IMR-90 (cell line): ENCODE results near the gene ACVR1B. TPM values are rescaled to one million over a fixed set of nuclear protein-coding genes. Genes with fewer than 3 reads are reported as not detected.
A peak's percentile ranks its signal among the peaks of the same experiment; 100 is the strongest.

Source experiments
- ATAC-seq: fragments of 200-7000 bp; cut with Tn5 transposase; 2 replicates; pipeline ENCODE4 v1.9.1; 2020; ENCODE audit warnings: low read depth, mild to moderate bottlenecking, moderate library complexity
- BruUV-seq: library from RNA; stranded (reverse); fragments of 400-500 nt; replicated peaks from 2 replicates; lab custom pipeline; 2021; lab: Mats Ljungman, UMichigan
- CTCF ChIA-PET: fragments of 300-600 bp; formaldehyde crosslinking; extraction: SDS; loops from one replicate; lab custom pipeline; 2021; ENCODE audit warnings: antibody characterized with exemption; lab: Yijun Ruan, JAX
- POLR2A ChIA-PET: fragments of 300-600 bp; sonication (Branson Sonifier 250); formaldehyde crosslinking; loops from one replicate; lab custom pipeline; 2022; ENCODE audit warnings: antibody characterized with exemption; ENCODE audit not compliant: unreplicated experiment; lab: Charles Lee
- DNase-seq: peaks from one replicate; pipeline ENCODE4 v3.0.0; 2013
- H2AFZ ChIP-seq: replicated peaks from 2 replicates; pipeline ENCODE3; 2013; ENCODE audit warnings: low read length, mild to moderate bottlenecking; ENCODE audit not compliant: poor library complexity
- H2AK5ac ChIP-seq: 2 replicates; pipeline ENCODE4 v1.6.1; 2013; ENCODE audit warnings: low read depth, low read length, inconsistent platforms
- H2AK9ac ChIP-seq: replicated peaks from 2 replicates; pipeline ENCODE3; 2013; ENCODE audit warnings: mild to moderate bottlenecking, low read depth, low read length, moderate library complexity; ENCODE audit not compliant: poor library complexity
- H2BK120ac ChIP-seq: 2 replicates; pipeline ENCODE4 v1.6.1; 2013; ENCODE audit warnings: low read depth, low read length, inconsistent platforms
- H2BK15ac ChIP-seq: 3 replicates; pipeline ENCODE4 v1.6.1; 2013; ENCODE audit warnings: low read depth, low read length, inconsistent platforms
- H2BK20ac ChIP-seq: 2 replicates; pipeline ENCODE4 v1.6.1; 2013; ENCODE audit warnings: low read depth, mild to moderate bottlenecking, inconsistent platforms, low read length, moderate library complexity
- H2BK5ac ChIP-seq: 2 replicates; pipeline ENCODE4 v1.6.1; 2013; ENCODE audit warnings: mild to moderate bottlenecking, low read depth, low read length, inconsistent platforms; ENCODE audit not compliant: poor library complexity, severe bottlenecking
- H3K14ac ChIP-seq: replicated peaks from 2 replicates; pipeline ENCODE4 v1.6.1; 2013; ENCODE audit warnings: low read depth, low read length, inconsistent platforms
- H3K18ac ChIP-seq: 2 replicates; pipeline ENCODE4 v1.6.1; 2013; ENCODE audit warnings: low read depth, low read length, control low read depth
- H3K23ac ChIP-seq: 2 replicates; pipeline ENCODE4 v1.6.1; 2013; ENCODE audit warnings: low read depth, low read length, inconsistent platforms
- H3K27ac ChIP-seq: 2 replicates; pipeline ENCODE4 v1.5.1; 2013; ENCODE audit warnings: mild to moderate bottlenecking, control low read depth, low read length; ENCODE audit not compliant: insufficient read depth
- H3K27me3 ChIP-seq: 2 replicates; pipeline ENCODE4 v1.6.1; 2013; ENCODE audit warnings: low read length; ENCODE audit not compliant: control insufficient read depth, insufficient read depth
- H3K36me3 ChIP-seq: 2 replicates; pipeline ENCODE4 v1.6.1; 2013; ENCODE audit warnings: low read length, mixed read lengths; ENCODE audit not compliant: control insufficient read depth, insufficient read depth
- H3K4ac ChIP-seq: 2 replicates; pipeline ENCODE4 v1.6.1; 2013; ENCODE audit warnings: low read depth, low read length, inconsistent platforms
- H3K4me1 ChIP-seq: 2 replicates; pipeline ENCODE4 v1.6.1; 2013; ENCODE audit warnings: low read length, mixed read lengths; ENCODE audit not compliant: control insufficient read depth, insufficient read depth
- H3K4me2 ChIP-seq: 2 replicates; pipeline ENCODE4 v1.6.1; 2013; ENCODE audit warnings: low read depth, mild to moderate bottlenecking, control low read depth, low read length, moderate library complexity
- H3K4me3 ChIP-seq: 2 replicates; pipeline ENCODE4 v1.5.1; 2013; ENCODE audit warnings: low read depth, mild to moderate bottlenecking, control low read depth, low read length, moderate library complexity; ENCODE audit not compliant: insufficient read depth
- H3K56ac ChIP-seq: 2 replicates; pipeline ENCODE4 v1.6.1; 2013; ENCODE audit warnings: low read length, inconsistent platforms; ENCODE audit not compliant: insufficient read depth; ENCODE audit errors: extremely low read depth
- H3K79me1 ChIP-seq, 2 experiments: 2 replicates each; pipeline ENCODE4 v1.6.1; 2013; ENCODE audit warnings: low read length in 2 of 2, inconsistent platforms in 1 of 2, low read depth in 1 of 2
- H3K9ac ChIP-seq: 2 replicates; pipeline ENCODE4 v1.6.1; 2013; ENCODE audit warnings: low read depth, low read length, control low read depth
- H3K9me1 ChIP-seq: 2 replicates; pipeline ENCODE4 v1.6.1; 2013; ENCODE audit warnings: low read length, inconsistent platforms; ENCODE audit not compliant: insufficient read depth
- H3K9me3 ChIP-seq: 2 replicates; pipeline ENCODE4 v1.6.1; 2013; ENCODE audit warnings: low read length; ENCODE audit not compliant: control insufficient read depth, insufficient read depth
- H4K20me1 ChIP-seq: 2 replicates; pipeline ENCODE4 v1.6.1; 2013; ENCODE audit warnings: low read length, inconsistent platforms; ENCODE audit not compliant: insufficient read depth
- H4K5ac ChIP-seq: 2 replicates; pipeline ENCODE4 v1.6.1; 2013; ENCODE audit warnings: mild to moderate bottlenecking, low read depth, low read length, control low read depth
- H4K8ac ChIP-seq, 2 experiments: 2 replicates each; pipeline ENCODE4 v1.6.1; 2013; ENCODE audit warnings: low read depth in 2 of 2, low read length in 2 of 2, control low read depth in 1 of 2, inconsistent platforms in 1 of 2
- H4K91ac ChIP-seq: 2 replicates; pipeline ENCODE4 v1.6.1; 2013; ENCODE audit warnings: low read depth, low read length, inconsistent platforms; ENCODE audit not compliant: insufficient read depth
- CEBPB ChIP-seq: IDR thresholded peaks from 2 replicates; pipeline ENCODE4 v1.6.1; 2012; ENCODE audit warnings: low read depth, low read length, improper control_type of control experiment
- FOS ChIP-seq: fragments of 150-350 bp; IDR thresholded peaks from 2 replicates; pipeline ENCODE4 v1.6.1; 2016; ENCODE audit warnings: low read depth, low read length
- MAFK ChIP-seq: IDR thresholded peaks from 2 replicates; pipeline ENCODE4 v1.6.1; 2012; ENCODE audit warnings: low read depth, low read length, improper control_type of control experiment
- MAZ ChIP-seq: IDR thresholded peaks from 2 replicates; pipeline ENCODE4 v1.6.1; 2012; ENCODE audit warnings: low read depth, mild to moderate bottlenecking, low read length, improper control_type of control experiment, moderate library complexity, borderline replicate concordance
- NFE2L2 ChIP-seq: fragments of 150-350 bp; IDR thresholded peaks from 2 replicates; pipeline ENCODE4 v1.6.1; 2016; ENCODE audit warnings: low read depth, mild to moderate bottlenecking, low read length
- POLR2A ChIP-seq: IDR thresholded peaks from 2 replicates; pipeline ENCODE4 v1.6.1; 2012; ENCODE audit warnings: mild to moderate bottlenecking, low read depth, low read length
- WGBS, 2 experiments: methylation state at CpG; one replicate each; pipeline versions ENCODE4 v1.1.5 to v1.1.7; 2013; ENCODE audit warnings: missing lambda C conversion rate in 2 of 2; ENCODE audit not compliant: insufficient read length in 1 of 2; ENCODE audit errors: extremely low coverage in 2 of 2; 5-methylcytosine and 5-hydroxymethylcytosine counted together
- dilution Hi-C: fragments of 300-500 bp; cut with HindIII; formaldehyde crosslinking; loops from one replicate; pipeline ENCODE4 v1.14.3; 2018; ENCODE audit warnings: low sequenced_read_pairs; ENCODE audit not compliant: unreplicated experiment
- in situ Hi-C: fragments of 300-500 bp; cut with MboI; formaldehyde crosslinking; loops from 3 replicates; pipeline ENCODE4 v1.14.3; 2019; ENCODE audit warnings: low sequenced_read_pairs, inconsistent platforms, mixed read lengths
- intact Hi-C: fragments of 100-400 bp; cut with micrococcal nuclease; formaldehyde crosslinking; loops from 2 replicates; pipeline ENCODE4 v1.10.0; 2022
- polyA plus RNA-seq, 3 experiments: library from polyadenylated mRNA; depleted of rRNA; stranded (reverse); fragments of >200 nt; gene quantifications; 2 replicates each; pipeline ENCODE4 v1.2.3, GENCODE V29; 2012; ENCODE audit warnings: low replicate concordance in 1 of 3
- total RNA-seq: library from RNA; depleted of rRNA; stranded (reverse); fragments of >200 nt; gene quantifications from 2 replicates; pipeline ENCODE4 v1.2.3, GENCODE V29; 2012
- TF ChIP-seq, protein P1 (sequence below): fragments of 150-350 bp; IDR thresholded peaks from 2 replicates; pipeline ENCODE4 v1.6.1; 2017; ENCODE audit warnings: mild to moderate bottlenecking, antibody characterized with exemption, low read length, low read depth

Gene ACVR1B
- total and polyA plus RNA-seq, 2 of the 4 experiments (the other 2 are of a cell fraction): 5.7 to 13.6 TPM

DNA sequence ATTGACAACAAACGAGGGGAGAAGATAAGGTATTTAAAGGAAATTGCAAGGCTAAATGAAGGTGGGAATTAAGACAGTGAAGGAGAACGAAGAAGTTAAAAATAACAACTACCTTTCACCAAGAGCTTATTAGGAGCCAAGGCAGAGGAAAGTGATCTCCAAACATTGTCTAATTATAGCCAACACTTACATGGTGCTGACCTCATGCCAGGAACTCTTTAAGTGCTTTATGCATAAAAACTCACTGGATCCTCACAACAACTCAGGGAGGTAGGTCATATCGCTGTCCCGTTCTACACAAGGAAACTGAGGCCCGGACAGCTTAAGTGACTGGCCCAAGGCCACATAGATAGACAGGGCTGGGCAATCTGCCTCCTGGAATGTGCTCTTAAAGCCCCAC is 74.8 kb downstream of the ACVR1B start:
- Histone ChIP-seq H2AK9ac (peak overlapping the region; percentile 7), H2BK20ac (peak overlapping the region; percentile 2; the same call in 1 of the 2 replicates), H3K18ac (no peak overlapping the region), H3K9me3 (no peaks in the 10 kb centered on the region), H3K36me3 (no peaks in the 10 kb centered on the region), H2BK15ac (no peak overlapping the region), H4K91ac (no peak overlapping the region), H3K4ac (no peak overlapping the region), H3K23ac (no peak overlapping the region; the same call in 1 of the 2 replicates), H4K5ac (no peak overlapping the region), H3K56ac (no peak overlapping the region), H3K4me3 (no peak overlapping the region), H3K4me1 (peaks cover 5% of the 10 kb centered on the region; the same call in 1 of the 2 replicates), H3K27me3 (no peaks in the 10 kb centered on the region), H4K8ac (no peak overlapping the region), H2AFZ (no peak overlapping the region), H3K27ac (no peak overlapping the region), H2BK5ac (no peak overlapping the region), H4K20me1 (no peaks in the 10 kb centered on the region; the same call in 1 of the 2 replicates), H3K4me2 (no peak overlapping the region), H3K79me1 (peaks cover 0 to 3% of the 10 kb centered on the region in 2 experiments; a peak in 1 of 4 replicates), H2AK5ac (no peak overlapping the region), H3K9me1 (no peaks in the 10 kb centered on the region), H3K9ac (no peak overlapping the region), H3K14ac (no peak overlapping the region; the same call in 1 of the 2 replicates), H2BK120ac (no peak overlapping the region)
- dilution Hi-C loops: no loop called here
- intact Hi-C loops: no loop called here
- WGBS, 2 experiments: 100% methylated on average over 1 of the region's 5 CpGs; no CpG with 5 or more reads in 1 of the 2 experiments
- ChIA-PET POLR2A (interaction anchor here (1.2 kb wide), 1 partner anchor 55 kb away, joined by 6 read pairs; no protein-coding TSS in a partner anchor), CTCF (interaction anchor here (0.6 to 8.6 kb wide), 23 partner anchors 10 to 301 kb away, joined by 3 to 128 read pairs (median 7); partner anchors contain the start of genes ATG101, SMIM41 and TAMALIN)
- in situ Hi-C loops: loop anchor here (5.0 kb wide), 1 partner anchor 56 kb away; no protein-coding TSS in a partner anchor
- no peak for DNase-seq
- TF ChIP-seq MAFK: no peak
- no peak for TF ChIP-seq NFE2L2
- TF ChIP-seq POLR2A: no peak
- TF ChIP-seq MAZ: no peak
- TF ChIP-seq, protein P1, sequence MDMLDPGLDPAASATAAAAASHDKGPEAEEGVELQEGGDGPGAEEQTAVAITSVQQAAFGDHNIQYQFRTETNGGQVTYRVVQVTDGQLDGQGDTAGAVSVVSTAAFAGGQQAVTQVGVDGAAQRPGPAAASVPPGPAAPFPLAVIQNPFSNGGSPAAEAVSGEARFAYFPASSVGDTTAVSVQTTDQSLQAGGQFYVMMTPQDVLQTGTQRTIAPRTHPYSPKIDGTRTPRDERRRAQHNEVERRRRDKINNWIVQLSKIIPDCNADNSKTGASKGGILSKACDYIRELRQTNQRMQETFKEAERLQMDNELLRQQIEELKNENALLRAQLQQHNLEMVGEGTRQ: no peak
- TF ChIP-seq CEBPB: no peak
- no peak for TF ChIP-seq FOS
- ATAC-seq: no peak
- BruUV-seq: no TSS peak
